Rectal smooth muscle tissue (tissue), 1 donor: ENCODE data around the gene PAEP.
"Not testable (repeated sequence)": the region's sequence is repeated elsewhere in the genome, so short reads cannot be mapped to it uniquely, and the experiment has no call there.

Experiments
- H3K27ac ChIP-seq: one replicate; pipeline ENCODE4 v1.7.0; 2013; ENCODE audit warnings: low read depth, low read length, inconsistent platforms
- H3K27me3 ChIP-seq: one replicate; pipeline ENCODE4 v1.7.0; 2013; ENCODE audit warnings: low read length; ENCODE audit not compliant: control insufficient read depth, insufficient read depth
- H3K36me3 ChIP-seq: one replicate; pipeline ENCODE4 v1.7.0; 2013; ENCODE audit warnings: low read length; ENCODE audit not compliant: control insufficient read depth, insufficient read depth
- H3K4me1 ChIP-seq: one replicate; pipeline ENCODE4 v1.7.0; 2013; ENCODE audit warnings: low read length; ENCODE audit not compliant: control insufficient read depth, insufficient read depth
- H3K4me3 ChIP-seq: one replicate; pipeline ENCODE4 v1.7.0; 2013; ENCODE audit warnings: low read length
- H3K9ac ChIP-seq: one replicate; pipeline ENCODE4 v1.7.0; 2013; ENCODE audit warnings: low read length

The PAEP gene

GRCh38 chr9:135533113-135533512, 28.4 kb upstream of the PAEP start:
- Histone ChIP-seq H3K36me3 (no peaks in the 10 kb centered on the region), H3K27ac (no peak overlapping the region), H3K9ac (no peak overlapping the region), H3K4me1 (no peaks in the 10 kb centered on the region), H3K27me3 (no peaks in the 10 kb centered on the region), H3K4me3 (no peak overlapping the region)

DNA sequence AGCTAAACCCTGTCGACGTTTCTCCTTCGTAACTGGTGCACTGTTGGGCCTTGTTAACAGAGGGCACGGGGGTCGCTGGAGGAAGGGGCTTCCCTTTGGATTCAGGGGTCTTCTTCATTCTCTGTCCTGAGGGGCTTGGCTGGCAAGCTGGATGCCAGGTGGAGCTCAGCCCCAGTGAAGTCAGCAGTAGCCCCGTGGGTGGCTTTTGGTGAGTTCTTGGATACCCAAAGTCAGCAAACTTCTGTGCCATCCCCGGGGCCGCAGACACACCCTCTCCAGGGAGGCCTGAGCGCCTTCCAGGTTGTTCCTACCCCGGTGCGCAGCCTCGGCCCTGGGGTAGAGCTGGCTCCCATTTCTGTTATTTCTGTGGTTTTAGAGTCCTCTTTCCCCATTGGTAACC, 27.9 kb upstream of the PAEP start:
- Histone ChIP-seq H3K27ac (no peak overlapping the region), H3K4me3 (no peak overlapping the region), H3K9ac (no peak overlapping the region), H3K4me1 (no peaks in the 10 kb centered on the region), H3K27me3 (no peaks in the 10 kb centered on the region), H3K36me3 (no peaks in the 10 kb centered on the region)

- H3K9ac ChIP-seq, H3K4me3 ChIP-seq, H3K4me1 ChIP-seq, H3K36me3 ChIP-seq, H3K27me3 ChIP-seq, H3K27ac ChIP-seq: not testable (repeated sequence)
Measured at GRCh38 chr9:135534192-135534711, 27.3 kb upstream of the PAEP start.

DNA sequence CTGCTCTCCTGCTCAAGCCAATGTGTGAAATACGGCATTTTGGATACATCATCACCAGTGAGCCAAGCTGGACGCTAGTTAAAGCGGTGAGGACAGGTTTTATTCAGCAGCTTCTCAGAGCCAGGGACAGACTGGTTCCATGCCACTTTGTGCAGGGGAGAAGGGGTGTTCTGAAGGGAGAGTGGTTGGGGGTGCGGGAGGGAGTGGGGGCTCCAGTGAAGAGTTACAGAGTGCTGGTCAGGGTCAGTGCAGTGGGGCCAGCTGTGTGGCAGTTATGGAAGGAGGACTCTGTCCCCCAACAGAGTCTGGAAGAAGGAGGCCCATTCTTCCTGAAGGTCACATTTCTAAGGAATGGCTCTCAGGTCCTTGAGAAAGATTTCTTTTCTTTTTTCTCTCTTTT, 26.7 kb upstream of the PAEP start:
- not testable (repeated sequence) for H3K9ac ChIP-seq, H3K36me3 ChIP-seq, H3K27ac ChIP-seq, H3K4me1 ChIP-seq, H3K4me3 ChIP-seq, H3K27me3 ChIP-seq

- not testable (repeated sequence) for H3K36me3 ChIP-seq, H3K4me3 ChIP-seq, H3K9ac ChIP-seq, H3K4me1 ChIP-seq, H3K27ac ChIP-seq, H3K27me3 ChIP-seq
Measured at GRCh38 chr9:135535631-135536030, 25.9 kb upstream of the PAEP start.

DNA sequence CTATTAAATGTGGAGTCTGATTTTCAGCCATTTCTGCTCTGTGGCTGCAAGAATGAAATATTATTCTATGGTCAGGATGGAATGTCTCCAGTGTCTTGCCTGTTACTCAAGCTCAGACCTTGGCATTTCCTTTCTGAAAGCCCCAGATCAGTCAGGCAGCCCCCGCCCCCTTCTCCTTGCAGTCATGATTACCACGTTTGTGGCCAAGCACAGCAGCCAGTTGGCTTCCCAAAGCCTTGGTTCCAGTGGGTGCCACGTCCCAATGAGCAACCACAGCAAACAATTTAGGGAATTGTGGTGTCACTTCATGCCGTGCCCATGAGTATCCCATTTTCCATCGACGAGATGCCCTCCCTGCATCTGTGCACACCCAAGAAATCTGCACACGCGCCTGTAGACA, 25.3 kb upstream of the PAEP start:
- H3K4me1 ChIP-seq: no peaks in the 10 kb centered on the region
- H3K27me3 ChIP-seq: no peaks in the 10 kb centered on the region
- no peak overlapping the region for H3K9ac ChIP-seq
- H3K36me3 ChIP-seq: no peaks in the 10 kb centered on the region
- no peak overlapping the region for H3K4me3 ChIP-seq
- no peak overlapping the region for H3K27ac ChIP-seq

- H3K27ac ChIP-seq, H3K4me1 ChIP-seq, H3K9ac ChIP-seq, H3K27me3 ChIP-seq, H3K36me3 ChIP-seq, H3K4me3 ChIP-seq: not testable (repeated sequence)
Measured at GRCh38 chr9:135543262-135543894, 18.2 kb upstream of the PAEP start.

DNA sequence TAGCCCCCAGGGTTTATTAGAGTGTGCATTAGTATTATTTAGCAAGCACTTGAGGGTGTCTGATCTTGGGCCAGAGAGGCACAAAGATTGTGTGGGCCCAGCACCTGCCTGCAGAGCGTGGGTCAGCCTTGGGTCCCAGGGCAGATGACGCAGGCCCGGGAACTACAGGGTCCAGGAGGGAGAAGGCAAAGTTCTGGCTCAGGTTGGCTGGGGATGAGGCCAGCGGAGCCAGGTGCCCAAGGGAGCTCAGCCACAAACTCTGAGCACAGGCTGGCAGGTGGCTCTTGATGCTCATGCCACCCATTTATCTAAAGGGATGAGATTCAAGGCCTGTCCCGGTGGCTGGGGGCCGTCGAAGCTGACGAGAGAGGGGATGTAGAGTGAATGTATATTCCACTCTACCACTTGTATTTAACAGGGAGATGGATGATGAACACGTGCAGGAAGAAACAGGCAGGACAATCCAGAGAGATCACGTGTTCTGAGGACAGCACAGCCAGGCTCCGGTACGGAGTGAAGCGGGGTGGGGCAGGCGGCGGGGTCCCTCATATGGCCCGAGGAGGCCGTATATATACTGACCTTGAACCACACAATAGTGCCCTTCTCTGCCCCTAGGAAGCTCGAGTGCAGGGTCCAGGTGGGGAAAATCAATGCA, 16.4 kb upstream of the PAEP start:
- H3K4me1 ChIP-seq: no peaks in the 10 kb centered on the region
- H3K9ac ChIP-seq: no peak overlapping the region
- no peak overlapping the region for H3K27ac ChIP-seq
- H3K36me3 ChIP-seq: no peaks in the 10 kb centered on the region
- no peaks in the 10 kb centered on the region for H3K27me3 ChIP-seq
- no peak overlapping the region for H3K4me3 ChIP-seq

DNA sequence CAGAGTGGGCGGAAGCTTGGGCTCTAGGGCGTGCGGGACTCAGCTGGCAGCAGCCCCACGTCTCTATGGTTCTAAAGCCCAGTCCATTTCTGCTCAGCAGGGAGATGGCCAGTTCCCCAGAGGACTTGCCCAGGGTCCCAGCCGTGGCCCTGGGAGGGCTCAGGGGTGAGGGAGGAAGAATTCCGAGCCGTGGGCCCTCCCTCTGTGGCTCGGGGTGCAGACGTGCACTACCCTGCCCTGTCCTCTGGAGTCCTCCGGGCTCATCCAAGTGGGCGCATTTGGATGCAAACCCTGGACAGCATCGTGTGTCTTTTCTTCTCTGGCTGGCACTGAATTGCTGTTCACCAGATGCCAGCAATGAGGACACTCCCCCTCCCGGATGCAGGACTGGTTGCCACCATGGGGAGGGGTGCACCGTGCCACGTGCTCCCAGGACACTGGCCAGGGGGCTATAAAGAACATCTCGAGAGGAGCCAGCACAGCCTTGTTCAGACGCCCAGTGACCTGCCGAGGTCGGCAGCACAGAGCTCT, 15.8 kb upstream of the PAEP start, which contains the start of gene OBP2A:
TSS of gene OBP2A (plus strand) at position 481 of the 531 bp plus-strand sequence. CDS start 55 bp downstream, outside the sequence.
- not testable (repeated sequence) for H3K36me3 ChIP-seq, H3K4me1 ChIP-seq, H3K9ac ChIP-seq, H3K27ac ChIP-seq, H3K27me3 ChIP-seq, H3K4me3 ChIP-seq

- H3K9ac ChIP-seq, H3K4me3 ChIP-seq, H3K27ac ChIP-seq, H3K4me1 ChIP-seq, H3K27me3 ChIP-seq, H3K36me3 ChIP-seq: not testable (repeated sequence)
Measured at GRCh38 chr9:135546792-135547617, 14.6 kb upstream of the PAEP start.

GRCh38 chr9:135547756-135548736, 13.5 kb upstream of the PAEP start:
- Histone ChIP-seq H3K27ac (no peak overlapping the region), H3K27me3 (no peaks in the 10 kb centered on the region), H3K36me3 (no peaks in the 10 kb centered on the region), H3K9ac (no peak overlapping the region), H3K4me1 (no peaks in the 10 kb centered on the region), H3K4me3 (no peak overlapping the region)
